GM12878 (cell line): ENCODE measurements around the gene VGLL4. TPM values are rescaled to one million over a fixed set of nuclear protein-coding genes. Genes with fewer than 3 reads are reported as not detected.

Experiments
- CEBPZ ChIP-seq: fragments of 150-350 bp; IDR thresholded peaks from 2 replicates; pipeline ENCODE4 v1.6.1; 2016; ENCODE audit warnings: low read depth, low read length
- MYB ChIP-seq: fragments of 150-350 bp; IDR thresholded peaks from 2 replicates; pipeline ENCODE4 v1.6.1; 2014; ENCODE audit warnings: mild to moderate bottlenecking, low read depth, low read length, borderline replicate concordance
- NR2C2 ChIP-seq: IDR thresholded peaks from 2 replicates; pipeline ENCODE4 v1.6.1; 2011; ENCODE audit warnings: borderline replicate concordance, low read depth; ENCODE audit not compliant: control insufficient read depth, insufficient read length
- NR2F1 ChIP-seq: fragments of 450-650 bp; conservative IDR thresholded peaks from 2 replicates; pipeline ENCODE4 v1.6.1; 2017; ENCODE audit warnings: mild to moderate bottlenecking
- ZNF24 ChIP-seq: fragments of 450-650 bp; IDR thresholded peaks from 2 replicates; pipeline ENCODE4 v1.6.1; 2017; ENCODE audit warnings: antibody characterized with exemption, mild to moderate bottlenecking
- polyA plus RNA-seq, 11 experiments: library from polyadenylated mRNA; depleted of rRNA in 4 of 11; unstranded in 6 of 11; stranded (reverse) in 5 of 11; fragments of >200 nt; fragmentation: Nextera tagmentation in 4 of 11; fragmentation: Illumina TruSeq in 1 of 11; extraction: Ambion mirVana in 4 of 11; extraction: Trizol in 1 of 11; gene quantifications; 1 replicate in 1 of 11; 2 replicates in 10 of 11; pipeline versions ENCODE4 v1.2.1 to v1.2.3, GENCODE V29; 2011 to 2016; ENCODE audit warnings: inconsistent platforms in 2 of 11, missing spikeins in 2 of 11, low read depth in 1 of 11
- total RNA-seq, 4 experiments: library from RNA; depleted of rRNA in 3 of 4; stranded (reverse); fragments of >200 nt in 3 of 4; fragmentation: Illumina TruSeq in 1 of 4; extraction: Trizol in 1 of 4; gene quantifications; 2 replicates each; pipeline versions ENCODE4 v1.2.1 to v1.2.3, GENCODE V29; 2013 to 2021
- TF ChIP-seq, protein P1 (sequence below): IDR thresholded peaks from 2 replicates; pipeline ENCODE4 v1.6.1; 2012; ENCODE audit warnings: improper control_type of control experiment, low read depth, low read length; ENCODE audit not compliant: insufficient replicate concordance
- TF ChIP-seq, protein P2 (sequence below): IDR thresholded peaks from 2 replicates; pipeline ENCODE4 v1.6.1; 2011; ENCODE audit warnings: borderline replicate concordance, low read depth, mild to moderate bottlenecking, moderate library complexity, low read length; ENCODE audit not compliant: insufficient read depth, poor library complexity, severe bottlenecking

The VGLL4 gene
- total and polyA plus RNA-seq, 10 of the 15 experiments (the other 5 are each of a cell fraction or from before 2014, with no cell fraction given), result 0.44 to 38.1 (median 16.1) TPM

DNA sequence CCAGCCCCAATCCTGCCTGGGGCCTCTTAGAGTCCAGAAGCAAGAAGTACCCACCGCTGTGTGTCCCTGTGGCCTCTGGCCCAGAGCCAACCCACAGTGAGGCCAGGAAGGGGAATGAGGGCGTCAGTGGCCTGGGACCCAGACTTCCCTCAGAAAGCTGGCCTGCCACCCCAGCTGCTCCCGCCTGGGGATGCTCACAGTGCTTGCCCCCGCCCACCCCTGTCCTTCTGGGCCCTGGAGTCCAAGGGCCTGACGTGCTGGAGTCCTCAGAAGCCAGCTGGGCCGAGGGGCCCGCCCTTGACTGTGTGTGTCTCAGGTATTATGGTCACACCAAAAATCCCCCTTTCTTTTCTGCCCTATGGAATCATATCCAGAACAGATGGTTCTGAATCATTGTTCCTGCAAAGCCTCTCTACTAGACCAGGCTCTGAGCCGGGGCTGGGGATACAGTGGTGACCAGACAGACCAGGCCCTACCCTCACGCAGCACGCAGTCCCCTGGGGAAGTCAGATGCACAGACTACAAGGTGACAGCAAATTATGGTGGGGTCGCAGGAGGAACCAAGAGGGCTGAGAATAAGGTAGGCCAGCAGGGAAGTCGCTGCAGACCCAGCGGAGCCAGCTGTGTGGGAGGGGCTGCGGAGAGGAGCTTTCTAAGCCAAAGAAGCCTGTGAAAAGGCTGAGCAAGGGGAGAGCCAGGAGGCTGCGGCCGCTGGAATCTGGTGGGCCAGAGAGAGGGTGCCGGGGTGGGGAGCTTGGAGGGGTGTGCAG lies 99.1 kb downstream of the VGLL4 start (continued):
- TF ChIP-seq, protein P1, sequence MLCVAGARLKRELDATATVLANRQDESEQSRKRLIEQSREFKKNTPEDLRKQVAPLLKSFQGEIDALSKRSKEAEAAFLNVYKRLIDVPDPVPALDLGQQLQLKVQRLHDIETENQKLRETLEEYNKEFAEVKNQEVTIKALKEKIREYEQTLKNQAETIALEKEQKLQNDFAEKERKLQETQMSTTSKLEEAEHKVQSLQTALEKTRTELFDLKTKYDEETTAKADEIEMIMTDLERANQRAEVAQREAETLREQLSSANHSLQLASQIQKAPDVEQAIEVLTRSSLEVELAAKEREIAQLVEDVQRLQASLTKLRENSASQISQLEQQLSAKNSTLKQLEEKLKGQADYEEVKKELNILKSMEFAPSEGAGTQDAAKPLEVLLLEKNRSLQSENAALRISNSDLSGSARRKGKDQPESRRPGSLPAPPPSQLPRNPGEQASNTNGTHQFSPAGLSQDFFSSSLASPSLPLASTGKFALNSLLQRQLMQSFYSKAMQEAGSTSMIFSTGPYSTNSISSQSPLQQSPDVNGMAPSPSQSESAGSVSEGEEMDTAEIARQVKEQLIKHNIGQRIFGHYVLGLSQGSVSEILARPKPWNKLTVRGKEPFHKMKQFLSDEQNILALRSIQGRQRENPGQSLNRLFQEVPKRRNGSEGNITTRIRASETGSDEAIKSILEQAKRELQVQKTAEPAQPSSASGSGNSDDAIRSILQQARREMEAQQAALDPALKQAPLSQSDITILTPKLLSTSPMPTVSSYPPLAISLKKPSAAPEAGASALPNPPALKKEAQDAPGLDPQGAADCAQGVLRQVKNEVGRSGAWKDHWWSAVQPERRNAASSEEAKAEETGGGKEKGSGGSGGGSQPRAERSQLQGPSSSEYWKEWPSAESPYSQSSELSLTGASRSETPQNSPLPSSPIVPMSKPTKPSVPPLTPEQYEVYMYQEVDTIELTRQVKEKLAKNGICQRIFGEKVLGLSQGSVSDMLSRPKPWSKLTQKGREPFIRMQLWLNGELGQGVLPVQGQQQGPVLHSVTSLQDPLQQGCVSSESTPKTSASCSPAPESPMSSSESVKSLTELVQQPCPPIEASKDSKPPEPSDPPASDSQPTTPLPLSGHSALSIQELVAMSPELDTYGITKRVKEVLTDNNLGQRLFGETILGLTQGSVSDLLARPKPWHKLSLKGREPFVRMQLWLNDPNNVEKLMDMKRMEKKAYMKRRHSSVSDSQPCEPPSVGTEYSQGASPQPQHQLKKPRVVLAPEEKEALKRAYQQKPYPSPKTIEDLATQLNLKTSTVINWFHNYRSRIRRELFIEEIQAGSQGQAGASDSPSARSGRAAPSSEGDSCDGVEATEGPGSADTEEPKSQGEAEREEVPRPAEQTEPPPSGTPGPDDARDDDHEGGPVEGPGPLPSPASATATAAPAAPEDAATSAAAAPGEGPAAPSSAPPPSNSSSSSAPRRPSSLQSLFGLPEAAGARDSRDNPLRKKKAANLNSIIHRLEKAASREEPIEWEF, result no peak
- no peak for TF ChIP-seq NR2F1
- no peak for TF ChIP-seq NR2C2
- TF ChIP-seq MYB, result no peak
- TF ChIP-seq, protein P2, sequence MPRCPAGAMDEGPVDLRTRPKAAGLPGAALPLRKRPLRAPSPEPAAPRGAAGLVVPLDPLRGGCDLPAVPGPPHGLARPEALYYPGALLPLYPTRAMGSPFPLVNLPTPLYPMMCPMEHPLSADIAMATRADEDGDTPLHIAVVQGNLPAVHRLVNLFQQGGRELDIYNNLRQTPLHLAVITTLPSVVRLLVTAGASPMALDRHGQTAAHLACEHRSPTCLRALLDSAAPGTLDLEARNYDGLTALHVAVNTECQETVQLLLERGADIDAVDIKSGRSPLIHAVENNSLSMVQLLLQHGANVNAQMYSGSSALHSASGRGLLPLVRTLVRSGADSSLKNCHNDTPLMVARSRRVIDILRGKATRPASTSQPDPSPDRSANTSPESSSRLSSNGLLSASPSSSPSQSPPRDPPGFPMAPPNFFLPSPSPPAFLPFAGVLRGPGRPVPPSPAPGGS, result no peak
- no peak for TF ChIP-seq CEBPZ
- no peak for TF ChIP-seq ZNF24
- TF ChIP-seq, all 136 proteins: peak for 0
